Activated T-helper 17 cell treated with anti-CD3 and anti-CD28 coated beads, Interleukin-2, amount 50 U/mL, for 72 hours (primary cell): ENCODE results near the gene PINK1. TPM values are rescaled to one million over a fixed set of nuclear protein-coding genes. Genes with fewer than 3 reads are reported as not detected.

ENCODE experiments used
- ATAC-seq: fragments of 150-1000 bp; cut with Tn5 transposase; replicated peaks from 2 replicates; pipeline ENCODE4 v1.10.0; 2021; ENCODE audit warnings: mild to moderate bottlenecking, moderate library complexity
- H3K27ac Mint-ChIP-seq: one replicate; pipeline ENCODE4 v1.8.0; 2022; ENCODE audit warnings: mixed read lengths
- H3K27me3 Mint-ChIP-seq: one replicate; pipeline ENCODE4 v1.8.0; 2022; ENCODE audit warnings: mixed read lengths
- H3K36me3 Mint-ChIP-seq: one replicate; pipeline ENCODE4 v1.8.0; 2022; ENCODE audit warnings: low read depth, mild to moderate bottlenecking, mixed read lengths
- H3K4me1 Mint-ChIP-seq: one replicate; pipeline ENCODE4 v1.8.0; 2022; ENCODE audit warnings: mixed read lengths
- H3K4me3 Mint-ChIP-seq: one replicate; pipeline ENCODE4 v1.8.0; 2022; ENCODE audit warnings: mild to moderate bottlenecking, mixed read lengths
- H3K9me3 Mint-ChIP-seq: one replicate; pipeline ENCODE4 v1.8.0; 2022; ENCODE audit warnings: mixed read lengths
- total RNA-seq, 2 donors: library from RNA; stranded (reverse); gene quantifications; one replicate each; pipeline ENCODE4 v1.2.3, GENCODE V29; 2022

Gene PINK1
- total RNA-seq, 2 donors from 2014 or later, result 4.1 to 4.6 TPM

DNA sequence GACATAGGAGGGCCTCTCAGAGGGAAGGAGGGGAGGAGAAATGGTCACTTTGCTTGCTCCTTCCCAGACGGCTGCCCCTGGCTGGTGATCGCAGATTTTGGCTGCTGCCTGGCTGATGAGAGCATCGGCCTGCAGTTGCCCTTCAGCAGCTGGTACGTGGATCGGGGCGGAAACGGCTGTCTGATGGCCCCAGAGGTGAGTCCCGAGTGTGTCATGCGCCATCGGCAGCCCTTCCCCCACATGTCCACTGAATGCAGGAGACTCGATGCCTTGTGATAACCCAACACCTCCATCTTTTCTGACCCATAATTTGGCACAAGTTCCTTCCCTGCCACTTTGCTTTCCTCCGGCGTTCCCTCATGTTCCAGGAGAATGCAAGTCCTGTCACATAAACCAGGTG lies 15.2 kb downstream of the PINK1 start:
- no peak for ATAC-seq
- H3K27ac Mint-ChIP-seq, result no peak overlapping the region
- H3K4me1 Mint-ChIP-seq, result no peaks in the 10 kb centered on the region
- no peaks in the 10 kb centered on the region for H3K27me3 Mint-ChIP-seq
- H3K9me3 Mint-ChIP-seq, result no peaks in the 10 kb centered on the region
- H3K4me3 Mint-ChIP-seq, result no peak overlapping the region
- peaks cover 59% of the 10 kb centered on the region for H3K36me3 Mint-ChIP-seq

DNA sequence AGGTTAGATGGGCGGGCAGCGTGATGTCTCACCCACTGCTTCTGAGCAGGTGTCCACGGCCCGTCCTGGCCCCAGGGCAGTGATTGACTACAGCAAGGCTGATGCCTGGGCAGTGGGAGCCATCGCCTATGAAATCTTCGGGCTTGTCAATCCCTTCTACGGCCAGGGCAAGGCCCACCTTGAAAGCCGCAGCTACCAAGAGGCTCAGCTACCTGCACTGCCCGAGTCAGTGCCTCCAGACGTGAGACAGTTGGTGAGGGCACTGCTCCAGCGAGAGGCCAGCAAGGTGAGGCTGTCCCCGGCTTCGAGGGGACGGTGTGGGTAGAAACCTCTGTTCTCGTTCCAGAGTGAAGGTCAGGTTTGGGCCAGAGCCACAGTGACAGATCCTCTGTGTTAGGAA lies 15.7 kb downstream of the PINK1 start:
- no peaks in the 10 kb centered on the region for H3K9me3 Mint-ChIP-seq
- peak overlapping the region; percentile 38 for H3K27ac Mint-ChIP-seq
- H3K4me1 Mint-ChIP-seq, result no peaks in the 10 kb centered on the region
- H3K4me3 Mint-ChIP-seq, result no peak overlapping the region
- H3K36me3 Mint-ChIP-seq, result peaks cover 64% of the 10 kb centered on the region
- no peaks in the 10 kb centered on the region for H3K27me3 Mint-ChIP-seq
- ATAC-seq, result no peak

DNA sequence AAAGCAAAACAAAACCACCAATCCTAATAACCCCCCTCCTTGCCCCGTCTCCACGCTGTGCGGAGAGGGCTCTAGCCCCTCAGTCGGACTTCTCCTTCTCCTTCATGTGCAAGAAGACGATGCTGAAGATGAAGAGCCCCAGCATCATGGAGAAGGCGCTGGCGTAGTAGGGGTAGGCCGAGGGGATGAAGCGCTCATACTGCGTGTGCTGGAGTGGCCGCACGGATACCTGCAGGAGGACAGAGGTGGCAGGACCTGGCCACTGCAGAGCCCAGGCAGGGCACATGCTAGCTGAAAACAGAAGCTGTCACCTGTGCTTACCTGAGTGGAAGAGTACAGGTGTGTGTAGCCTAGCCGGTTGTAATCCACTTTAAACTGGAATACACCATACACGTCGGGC lies 19.0 kb downstream of the PINK1 start:
- peaks cover 97% of the 10 kb centered on the region for H3K36me3 Mint-ChIP-seq
- H3K4me3 Mint-ChIP-seq, result no peak overlapping the region
- H3K27me3 Mint-ChIP-seq, result no peaks in the 10 kb centered on the region
- no peaks in the 10 kb centered on the region for H3K4me1 Mint-ChIP-seq
- ATAC-seq, result no peak
- H3K27ac Mint-ChIP-seq, result no peak overlapping the region
- H3K9me3 Mint-ChIP-seq, result no peaks in the 10 kb centered on the region

DNA sequence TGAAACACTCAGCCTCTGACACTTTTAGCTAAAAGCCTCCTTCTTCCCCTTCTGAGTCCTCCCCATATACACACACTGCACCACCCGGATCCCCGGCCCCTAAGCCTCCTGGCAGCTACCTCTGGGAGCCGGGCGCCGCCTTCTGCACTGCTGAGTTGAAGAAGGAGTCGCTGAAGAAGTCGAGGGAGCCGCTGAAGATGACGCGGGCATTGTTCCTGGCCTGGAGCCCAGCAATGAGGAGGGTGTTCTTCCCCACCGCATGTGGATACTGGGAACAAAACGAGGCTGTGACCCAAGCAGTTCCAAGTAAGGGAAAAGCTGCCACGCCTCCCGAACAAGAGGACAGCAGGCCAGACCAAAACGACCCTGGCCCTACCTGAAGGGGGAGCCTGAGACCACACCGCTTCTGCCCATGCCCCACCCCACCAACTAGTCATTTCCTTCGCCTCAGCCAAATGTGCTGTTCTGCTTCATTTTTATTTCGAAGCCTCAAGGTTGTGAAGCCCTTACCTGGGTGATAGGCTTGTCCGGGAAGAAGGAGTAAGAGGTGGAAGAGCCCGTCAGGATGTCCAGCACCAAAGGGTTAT lies 20.9 kb downstream of the PINK1 start:
- Mint-ChIP-seq H3K27ac (no peak overlapping the region), H3K36me3 (peaks cover 100% of the 10 kb centered on the region), H3K27me3 (no peaks in the 10 kb centered on the region), H3K4me3 (no peak overlapping the region), H3K4me1 (peaks cover 3% of the 10 kb centered on the region), H3K9me3 (no peaks in the 10 kb centered on the region)
- ATAC-seq, result no peak

DNA sequence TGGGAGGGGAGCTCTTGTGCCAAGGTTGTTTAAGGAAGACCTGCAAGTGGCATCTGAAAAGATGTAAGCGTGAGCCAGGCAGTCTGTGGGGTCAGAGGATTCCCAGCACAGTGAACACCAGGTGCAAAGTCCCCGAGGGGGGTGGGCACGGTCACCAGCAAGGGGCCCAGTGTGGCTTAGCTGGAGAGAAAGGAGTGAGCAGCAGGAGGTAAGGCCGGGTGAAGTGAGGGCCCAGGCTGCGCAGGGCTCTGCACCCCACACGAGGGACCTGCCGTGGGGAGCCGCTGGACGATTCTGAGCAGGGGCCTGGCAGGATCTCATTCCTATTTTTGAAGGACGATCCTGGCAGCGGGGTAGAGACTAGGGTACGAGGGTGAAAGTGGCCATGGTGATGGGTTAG lies 23.8 kb downstream of the PINK1 start:
- Mint-ChIP-seq H3K36me3 (peaks cover 94% of the 10 kb centered on the region), H3K4me3 (no peak overlapping the region), H3K27me3 (no peaks in the 10 kb centered on the region), H3K9me3 (no peaks in the 10 kb centered on the region), H3K4me1 (peaks cover 18% of the 10 kb centered on the region), H3K27ac (peak overlapping the region; percentile 91)
- no peak for ATAC-seq

DNA sequence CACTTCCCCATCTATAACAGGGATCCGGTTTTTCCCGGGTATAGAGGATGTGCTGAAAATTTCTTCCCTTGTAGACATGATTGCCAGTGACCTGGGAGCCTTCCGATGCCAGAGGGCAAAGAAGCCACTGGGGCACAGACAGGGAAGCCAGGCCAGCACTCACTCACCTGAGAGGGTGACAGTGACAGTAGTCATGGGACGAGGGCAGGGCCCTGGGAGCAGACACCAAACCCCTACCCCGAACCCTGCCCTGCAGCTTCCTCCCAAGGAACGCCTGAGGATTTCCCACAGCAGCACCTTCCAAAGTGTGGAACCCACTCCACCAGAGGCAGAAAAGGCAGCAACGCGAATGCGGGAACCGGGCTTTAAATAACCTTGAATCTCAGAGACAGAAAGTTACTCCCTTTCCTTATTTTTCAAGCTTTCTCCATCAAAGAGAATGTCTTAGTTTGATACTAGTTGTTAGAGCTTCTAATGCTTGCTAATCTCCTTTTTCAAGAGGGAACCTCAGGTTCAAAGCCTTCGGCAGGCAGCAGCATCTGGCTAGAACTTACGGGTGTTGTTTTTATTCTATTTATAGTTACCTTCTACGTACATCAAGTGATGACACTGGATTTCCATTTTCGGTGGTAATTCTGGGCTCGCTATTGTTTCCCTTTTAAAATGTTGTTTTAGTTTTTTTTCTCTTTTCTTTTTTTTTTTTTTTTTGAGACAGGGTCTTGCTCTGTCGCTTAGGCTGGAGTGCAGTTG lies 25.1 kb downstream of the PINK1 start:
- Mint-ChIP-seq H3K27me3 (no peaks in the 10 kb centered on the region), H3K9me3 (no peaks in the 10 kb centered on the region), H3K27ac (peak overlapping the region; percentile 91), H3K36me3 (peaks cover 81% of the 10 kb centered on the region), H3K4me3 (peak overlapping the region; percentile 94), H3K4me1 (peaks cover 26% of the 10 kb centered on the region)
- ATAC-seq, result no peak

DNA sequence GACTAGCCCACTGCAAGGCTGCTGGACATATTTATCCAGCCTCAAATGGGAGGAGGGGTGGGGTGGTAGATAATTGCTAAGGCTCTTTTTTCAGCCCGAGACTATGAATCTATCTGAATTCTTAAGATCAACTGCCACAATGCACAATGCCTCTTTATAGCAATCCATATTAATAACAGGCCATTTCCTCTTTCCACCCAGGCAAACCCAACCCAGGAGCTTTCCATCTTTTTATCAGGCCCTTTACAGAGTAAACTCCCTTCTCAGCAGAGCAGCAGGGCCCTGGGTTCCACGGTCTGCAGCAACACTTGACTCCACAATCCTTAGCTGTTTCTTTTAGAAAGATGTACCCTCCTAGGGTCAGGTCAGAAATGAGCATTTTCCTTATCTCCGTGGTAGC lies 27.1 kb downstream of the PINK1 start:
- Mint-ChIP-seq H3K4me1 (peaks cover 26% of the 10 kb centered on the region), H3K9me3 (no peaks in the 10 kb centered on the region), H3K4me3 (peak overlapping the region; percentile 94), H3K27ac (peak overlapping the region; percentile 91), H3K36me3 (peaks cover 60% of the 10 kb centered on the region), H3K27me3 (no peaks in the 10 kb centered on the region)
- no peak for ATAC-seq

DNA sequence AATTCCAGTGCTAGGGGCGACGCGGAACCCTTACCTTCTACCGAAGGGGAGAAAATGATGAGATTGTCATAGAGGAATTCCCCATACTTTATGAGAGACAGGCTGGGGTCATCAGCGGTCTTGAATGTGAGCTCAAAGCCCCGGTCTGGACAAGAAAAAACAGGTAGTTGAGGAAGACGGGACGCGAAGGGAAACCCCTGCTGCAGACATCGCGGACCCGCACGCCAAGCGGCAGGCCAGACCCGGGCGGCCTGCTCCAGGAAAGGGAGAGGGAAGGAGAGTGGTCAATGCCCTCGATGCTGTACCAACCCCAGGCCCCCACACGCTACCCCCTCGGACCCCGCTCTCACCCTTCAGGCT lies 27.6 kb downstream of the PINK1 start:
- Mint-ChIP-seq H3K27ac (peak overlapping the region; percentile 91), H3K36me3 (peaks cover 56% of the 10 kb centered on the region)

DNA sequence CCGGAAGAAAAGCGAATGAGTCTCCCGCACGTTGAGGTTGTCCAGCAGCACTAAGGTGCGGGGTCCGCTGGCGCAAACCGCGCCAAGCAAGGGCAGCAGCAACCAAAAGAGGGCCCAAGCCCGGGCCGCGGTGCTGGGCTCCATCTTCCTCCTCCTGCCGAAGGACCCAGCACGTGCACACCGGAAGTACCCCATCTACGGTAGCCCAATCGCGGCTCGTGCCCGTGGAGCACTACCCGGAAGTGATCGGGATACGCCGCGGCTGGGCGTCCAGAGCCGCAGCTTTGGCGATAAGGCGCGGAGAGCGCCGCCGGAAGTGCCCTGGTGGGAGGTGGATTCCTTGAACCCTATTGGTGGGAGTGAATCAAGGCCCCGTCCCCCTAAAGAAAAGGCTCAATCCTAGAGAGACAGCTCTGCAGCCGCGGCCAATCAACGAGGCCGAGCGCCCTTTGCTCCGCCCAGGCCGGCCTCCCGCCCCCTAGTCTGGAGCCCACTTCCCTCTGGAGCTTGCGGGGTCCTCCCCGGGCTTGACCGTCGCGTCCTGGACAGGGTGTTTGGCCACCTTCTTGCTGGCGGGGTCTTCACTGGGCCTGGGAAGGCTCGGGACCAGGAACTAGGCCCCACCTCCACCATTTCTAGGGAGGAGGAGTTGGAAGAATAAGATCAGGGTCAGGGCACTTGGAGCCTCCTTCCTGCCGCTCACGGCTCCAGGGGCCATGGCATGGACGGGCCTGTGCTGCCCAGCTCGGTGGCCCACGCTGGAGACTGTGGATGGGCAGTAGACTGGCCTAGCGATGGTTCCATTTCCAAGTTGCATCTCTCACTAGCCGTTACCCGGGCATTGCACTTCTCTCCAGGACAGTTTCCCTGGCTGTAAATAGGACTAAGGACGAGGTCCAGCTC lies 28.2 kb downstream of the PINK1 start, which contains the start of gene DDOST:
Gene DDOST (minus strand): TSS at position 163 of the 903 bp plus-strand sequence. CDS start 19 bp downstream, at position 144.
- H3K4me3 Mint-ChIP-seq, result peak within 1 kb of the TSS; percentile 94
- H3K27me3 Mint-ChIP-seq, result no peaks in the 10 kb centered on the region
- peak within 1 kb of the TSS; percentile 91 for H3K27ac Mint-ChIP-seq
- peak; percentile 98 for ATAC-seq
- H3K9me3 Mint-ChIP-seq, result no peaks in the 10 kb centered on the region
- peaks cover 26% of the 10 kb centered on the region for H3K4me1 Mint-ChIP-seq
- H3K36me3 Mint-ChIP-seq, result peaks cover 49% of the 10 kb centered on the region

More for the DNA sequence above, 27.6 kb downstream of the PINK1 start:
- peaks cover 26% of the 10 kb centered on the region for H3K4me1 Mint-ChIP-seq
- no peaks in the 10 kb centered on the region for H3K9me3 Mint-ChIP-seq
- peak; percentile 0 for ATAC-seq
- peak overlapping the region; percentile 94 for H3K4me3 Mint-ChIP-seq
- no peaks in the 10 kb centered on the region for H3K27me3 Mint-ChIP-seq

DNA sequence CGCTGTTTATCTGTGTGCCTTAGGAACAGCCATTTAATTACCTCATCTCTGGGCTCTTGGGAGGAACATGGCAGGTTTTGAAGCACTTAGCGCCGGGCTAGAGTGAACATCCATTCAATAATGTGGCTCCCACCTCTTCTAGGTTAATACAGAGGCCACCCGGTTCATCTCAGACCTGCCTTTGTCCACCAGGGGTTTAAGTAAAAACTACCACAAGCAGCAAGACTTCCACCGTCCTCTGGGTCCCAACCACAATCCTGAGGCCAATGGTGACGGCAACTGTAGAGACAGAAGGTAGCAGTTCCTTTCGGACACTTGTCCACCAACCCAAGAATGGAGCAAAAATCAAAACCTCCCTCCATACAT lies 28.8 kb downstream of the PINK1 start:
- peaks cover 43% of the 10 kb centered on the region for H3K36me3 Mint-ChIP-seq
- no peaks in the 10 kb centered on the region for H3K27me3 Mint-ChIP-seq
- H3K4me1 Mint-ChIP-seq, result peaks cover 32% of the 10 kb centered on the region
- H3K9me3 Mint-ChIP-seq, result peaks cover 3% of the 10 kb centered on the region
- no peak for ATAC-seq
- H3K4me3 Mint-ChIP-seq, result peak overlapping the region; percentile 94
- peak overlapping the region; percentile 91 for H3K27ac Mint-ChIP-seq

DNA sequence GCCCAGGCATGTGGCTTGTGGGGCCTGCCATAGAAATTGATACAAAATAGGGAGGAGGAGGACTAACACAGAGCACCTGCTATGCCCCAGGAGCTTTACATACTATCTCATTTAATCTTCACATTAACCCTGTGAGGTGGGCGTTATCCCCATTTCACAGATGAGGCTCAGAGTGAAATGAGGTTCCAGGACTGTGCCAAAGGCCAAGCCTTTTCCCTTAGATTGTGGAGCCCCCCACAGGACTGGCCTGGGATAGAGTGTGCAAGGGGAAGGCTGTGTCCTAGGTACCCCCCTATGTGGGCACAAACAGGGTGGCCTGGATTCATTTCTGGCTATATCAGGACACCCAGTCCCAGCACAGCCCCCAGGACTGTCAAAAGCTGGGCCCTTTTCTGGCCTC lies 30.1 kb downstream of the PINK1 start:
- Mint-ChIP-seq H3K27ac (no peak overlapping the region), H3K36me3 (peaks cover 30% of the 10 kb centered on the region), H3K27me3 (no peaks in the 10 kb centered on the region), H3K4me1 (peaks cover 32% of the 10 kb centered on the region), H3K4me3 (peak overlapping the region; percentile 94), H3K9me3 (peaks cover 3% of the 10 kb centered on the region)
- no peak for ATAC-seq

DNA sequence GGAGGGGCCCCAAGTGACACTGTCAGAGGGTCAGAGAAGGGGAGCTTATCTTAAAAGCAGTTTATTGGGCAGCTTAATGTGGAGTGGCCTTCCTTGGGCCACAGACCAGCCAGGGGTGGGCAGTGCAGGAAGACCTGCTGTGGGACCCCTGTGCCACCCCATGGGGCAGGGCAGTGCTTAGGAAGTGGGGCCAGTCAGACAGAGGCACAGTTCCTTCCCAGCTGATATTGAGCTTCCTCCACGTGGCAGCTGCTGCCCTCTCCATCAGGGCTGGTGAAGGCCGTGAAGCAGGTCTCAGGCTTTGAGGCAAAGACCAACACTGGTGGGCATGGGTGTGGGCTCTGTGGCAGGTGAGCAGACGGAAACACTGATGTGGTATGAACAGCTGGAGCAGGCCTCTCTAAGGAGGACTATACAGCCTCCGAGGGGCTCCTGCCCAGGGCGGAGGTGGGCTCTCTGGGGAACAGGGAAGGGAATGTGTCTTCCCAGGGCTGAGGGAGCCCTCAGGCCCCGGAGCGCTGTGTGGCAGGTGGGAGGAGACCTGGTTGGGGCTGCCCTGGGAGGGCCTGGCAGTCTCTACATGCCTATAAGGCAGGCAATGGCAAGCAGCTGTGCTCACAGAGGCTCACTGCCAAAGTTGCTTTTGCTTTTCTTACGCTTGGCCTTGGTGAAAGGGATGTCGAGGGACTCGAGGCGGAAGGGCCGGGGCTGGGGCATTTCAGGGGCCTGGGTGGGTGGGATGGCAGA lies 30.9 kb downstream of the PINK1 start:
- H3K27ac Mint-ChIP-seq, result no peak overlapping the region
- H3K4me3 Mint-ChIP-seq, result no peak overlapping the region
- ATAC-seq, result no peak
- H3K4me1 Mint-ChIP-seq, result peaks cover 29% of the 10 kb centered on the region
- H3K9me3 Mint-ChIP-seq, result peaks cover 3% of the 10 kb centered on the region
- H3K36me3 Mint-ChIP-seq, result peaks cover 23% of the 10 kb centered on the region
- H3K27me3 Mint-ChIP-seq, result no peaks in the 10 kb centered on the region

DNA sequence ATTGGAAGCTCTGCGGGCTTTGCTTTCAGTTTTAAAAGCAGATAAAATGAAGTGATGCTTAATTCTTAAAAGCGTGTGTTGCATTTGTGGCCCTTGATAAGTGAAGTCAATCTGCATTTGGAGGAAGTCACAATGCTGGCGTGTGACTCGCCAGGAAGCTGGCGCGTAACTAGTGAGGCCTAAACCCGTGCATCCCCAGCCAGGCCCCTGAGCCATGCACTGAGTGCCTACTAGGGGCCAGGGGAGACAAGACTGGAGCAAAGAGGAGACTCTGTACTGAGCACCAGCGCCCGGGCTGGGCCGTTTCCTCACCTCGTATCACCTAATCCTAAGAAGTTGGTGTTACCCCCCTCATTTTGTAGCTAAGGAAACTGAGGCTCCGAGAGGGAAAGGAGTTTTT lies 32.5 kb downstream of the PINK1 start:
- peaks cover 14% of the 10 kb centered on the region for H3K4me1 Mint-ChIP-seq
- peaks cover 7% of the 10 kb centered on the region for H3K36me3 Mint-ChIP-seq
- peaks cover 3% of the 10 kb centered on the region for H3K9me3 Mint-ChIP-seq
- H3K4me3 Mint-ChIP-seq, result no peak overlapping the region
- H3K27ac Mint-ChIP-seq, result no peak overlapping the region
- H3K27me3 Mint-ChIP-seq, result no peaks in the 10 kb centered on the region
- ATAC-seq, result no peak

DNA sequence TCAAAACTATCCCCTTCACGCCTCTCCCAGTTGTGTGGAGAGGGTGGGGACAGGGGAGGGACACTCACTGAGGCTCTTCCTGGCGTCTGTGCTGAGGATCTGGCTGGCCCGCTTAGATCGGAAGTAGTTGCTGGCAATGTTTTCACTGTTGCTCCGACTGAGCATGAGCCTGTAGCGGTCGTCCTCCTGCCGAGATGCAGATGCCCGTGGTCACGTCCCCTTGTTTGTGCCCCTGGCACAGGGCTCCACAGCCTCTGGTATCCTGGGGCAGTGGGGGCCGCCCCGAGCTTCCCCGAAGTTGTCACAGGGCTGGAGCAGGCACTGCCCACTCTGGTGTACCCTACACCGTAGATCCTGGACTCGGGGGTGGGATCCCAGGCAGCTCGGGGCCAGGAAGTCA lies 32.9 kb downstream of the PINK1 start:
- no peak overlapping the region for H3K4me3 Mint-ChIP-seq
- H3K4me1 Mint-ChIP-seq, result peaks cover 14% of the 10 kb centered on the region
- H3K36me3 Mint-ChIP-seq, result peaks cover 3% of the 10 kb centered on the region

More for the DNA sequence above, 32.9 kb downstream of the PINK1 start:
- H3K9me3 Mint-ChIP-seq, result peaks cover 3% of the 10 kb centered on the region
- ATAC-seq, result no peak
- no peaks in the 10 kb centered on the region for H3K27me3 Mint-ChIP-seq
- H3K27ac Mint-ChIP-seq, result no peak overlapping the region
